IMR-90 (cell line): ENCODE results near the gene NUBPL.
A peak's percentile ranks its signal among the peaks of the same experiment; 100 is the strongest.

Experiments used
- CEBPB ChIP-seq: IDR thresholded peaks from 2 replicates; pipeline ENCODE4 v1.6.1; 2012; ENCODE audit warnings: low read depth, low read length, improper control_type of control experiment
- CHD1 ChIP-seq: IDR thresholded peaks from 2 replicates; pipeline ENCODE4 v1.6.1; 2012; ENCODE audit warnings: low read depth, low read length, improper control_type of control experiment
- MXI1 ChIP-seq: IDR thresholded peaks from 2 replicates; pipeline ENCODE4 v1.6.1; 2012; ENCODE audit warnings: low read depth, mild to moderate bottlenecking, low read length, moderate library complexity, borderline replicate concordance
- POLR2A ChIP-seq: IDR thresholded peaks from 2 replicates; pipeline ENCODE4 v1.6.1; 2012; ENCODE audit warnings: mild to moderate bottlenecking, low read depth, low read length
- TF ChIP-seq, protein P1 (sequence below): conservative IDR thresholded peaks from 2 replicates; pipeline ENCODE4 v1.5.1; 2012; ENCODE audit warnings: mild to moderate bottlenecking, low read depth, low read length, improper control_type of control experiment
- TF ChIP-seq, protein P2 (sequence below): fragments of 150-350 bp; IDR thresholded peaks from 2 replicates; pipeline ENCODE4 v1.6.1; 2017; ENCODE audit warnings: mild to moderate bottlenecking, antibody characterized with exemption, low read length, low read depth
- TF ChIP-seq, protein P3 (sequence below): fragments of 150-350 bp; IDR thresholded peaks from 2 replicates; pipeline ENCODE4 v1.6.1; 2016; ENCODE audit warnings: low read depth, mild to moderate bottlenecking, low read length, moderate library complexity, borderline replicate concordance

DNA sequence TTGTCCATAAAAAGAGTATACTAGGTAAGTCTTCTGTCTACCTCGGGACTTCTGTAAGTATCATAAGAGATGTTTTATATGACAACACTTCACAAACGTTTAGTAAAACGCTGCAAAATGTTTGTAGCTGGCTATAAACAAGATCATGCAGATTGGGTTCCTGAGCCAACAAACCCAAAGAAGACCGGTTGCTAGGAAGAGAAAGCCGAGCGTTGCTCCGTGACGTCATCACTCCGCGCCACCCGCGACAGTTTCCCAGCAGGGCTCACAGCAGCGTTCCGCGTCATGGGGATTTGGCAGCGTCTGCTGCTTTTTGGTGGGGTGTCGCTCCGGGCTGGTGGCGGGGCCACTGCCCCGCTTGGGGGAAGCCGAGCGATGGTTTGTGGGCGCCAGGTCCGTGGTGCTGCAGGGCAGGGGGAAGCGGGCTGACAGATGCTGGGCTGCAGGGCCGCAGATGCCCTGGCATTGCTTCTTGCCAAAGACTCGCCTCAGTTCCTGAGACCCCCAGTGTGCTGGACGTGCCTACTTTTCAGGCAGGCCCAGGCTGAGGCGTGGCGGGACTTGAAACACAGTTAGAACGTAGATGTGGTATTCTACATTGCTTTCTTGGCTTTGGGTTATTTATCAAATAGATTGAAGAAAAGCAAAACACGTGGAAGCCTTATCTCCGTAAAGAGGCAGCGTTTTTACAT, at the start of gene NUBPL:
- TF ChIP-seq POLR2A (peak; percentile 59; the same call in 1 of the 2 replicates), CEBPB (no peak), CHD1 (no peak), MXI1 (peak; percentile 78; the same call in 1 of the 2 replicates)
- TF ChIP-seq, protein P1, sequence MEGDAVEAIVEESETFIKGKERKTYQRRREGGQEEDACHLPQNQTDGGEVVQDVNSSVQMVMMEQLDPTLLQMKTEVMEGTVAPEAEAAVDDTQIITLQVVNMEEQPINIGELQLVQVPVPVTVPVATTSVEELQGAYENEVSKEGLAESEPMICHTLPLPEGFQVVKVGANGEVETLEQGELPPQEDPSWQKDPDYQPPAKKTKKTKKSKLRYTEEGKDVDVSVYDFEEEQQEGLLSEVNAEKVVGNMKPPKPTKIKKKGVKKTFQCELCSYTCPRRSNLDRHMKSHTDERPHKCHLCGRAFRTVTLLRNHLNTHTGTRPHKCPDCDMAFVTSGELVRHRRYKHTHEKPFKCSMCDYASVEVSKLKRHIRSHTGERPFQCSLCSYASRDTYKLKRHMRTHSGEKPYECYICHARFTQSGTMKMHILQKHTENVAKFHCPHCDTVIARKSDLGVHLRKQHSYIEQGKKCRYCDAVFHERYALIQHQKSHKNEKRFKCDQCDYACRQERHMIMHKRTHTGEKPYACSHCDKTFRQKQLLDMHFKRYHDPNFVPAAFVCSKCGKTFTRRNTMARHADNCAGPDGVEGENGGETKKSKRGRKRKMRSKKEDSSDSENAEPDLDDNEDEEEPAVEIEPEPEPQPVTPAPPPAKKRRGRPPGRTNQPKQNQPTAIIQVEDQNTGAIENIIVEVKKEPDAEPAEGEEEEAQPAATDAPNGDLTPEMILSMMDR = no peak
- TF ChIP-seq, protein P2, sequence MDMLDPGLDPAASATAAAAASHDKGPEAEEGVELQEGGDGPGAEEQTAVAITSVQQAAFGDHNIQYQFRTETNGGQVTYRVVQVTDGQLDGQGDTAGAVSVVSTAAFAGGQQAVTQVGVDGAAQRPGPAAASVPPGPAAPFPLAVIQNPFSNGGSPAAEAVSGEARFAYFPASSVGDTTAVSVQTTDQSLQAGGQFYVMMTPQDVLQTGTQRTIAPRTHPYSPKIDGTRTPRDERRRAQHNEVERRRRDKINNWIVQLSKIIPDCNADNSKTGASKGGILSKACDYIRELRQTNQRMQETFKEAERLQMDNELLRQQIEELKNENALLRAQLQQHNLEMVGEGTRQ = 0 out of 2 replicates have a peak, but pooled peaks have one; percentile 9
- TF ChIP-seq, protein P3, sequence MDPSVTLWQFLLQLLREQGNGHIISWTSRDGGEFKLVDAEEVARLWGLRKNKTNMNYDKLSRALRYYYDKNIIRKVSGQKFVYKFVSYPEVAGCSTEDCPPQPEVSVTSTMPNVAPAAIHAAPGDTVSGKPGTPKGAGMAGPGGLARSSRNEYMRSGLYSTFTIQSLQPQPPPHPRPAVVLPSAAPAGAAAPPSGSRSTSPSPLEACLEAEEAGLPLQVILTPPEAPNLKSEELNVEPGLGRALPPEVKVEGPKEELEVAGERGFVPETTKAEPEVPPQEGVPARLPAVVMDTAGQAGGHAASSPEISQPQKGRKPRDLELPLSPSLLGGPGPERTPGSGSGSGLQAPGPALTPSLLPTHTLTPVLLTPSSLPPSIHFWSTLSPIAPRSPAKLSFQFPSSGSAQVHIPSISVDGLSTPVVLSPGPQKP = no peak
